ENCODE measurements around the gene NANS.
"Not testable (repeated sequence)": the region's sequence is repeated elsewhere in the genome, so short reads cannot be mapped to it uniquely, and the experiment has no call there.

The NANS gene

DNA sequence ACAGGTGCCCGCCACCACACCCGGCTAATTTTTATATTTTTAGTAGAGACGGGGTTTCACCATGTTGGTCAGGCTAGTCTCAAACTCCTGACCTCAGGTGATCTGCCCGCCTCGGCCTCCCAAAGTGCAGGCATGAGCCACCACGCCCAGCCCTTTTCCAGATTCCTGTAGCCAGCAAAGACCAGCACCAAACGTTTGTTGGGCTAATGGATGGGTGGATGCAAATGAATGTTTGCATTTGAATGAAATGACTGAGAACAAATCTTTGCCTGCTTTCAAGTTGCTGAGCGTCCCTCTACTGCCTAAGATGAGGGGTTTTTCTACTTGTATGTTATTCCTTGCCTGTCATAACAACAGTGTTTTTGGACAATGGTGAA lies 20.0 kb downstream of the NANS start:
- DNase-seq (ENCODE audit: low read depth, low spot score) = not testable (repeated sequence)

DNA sequence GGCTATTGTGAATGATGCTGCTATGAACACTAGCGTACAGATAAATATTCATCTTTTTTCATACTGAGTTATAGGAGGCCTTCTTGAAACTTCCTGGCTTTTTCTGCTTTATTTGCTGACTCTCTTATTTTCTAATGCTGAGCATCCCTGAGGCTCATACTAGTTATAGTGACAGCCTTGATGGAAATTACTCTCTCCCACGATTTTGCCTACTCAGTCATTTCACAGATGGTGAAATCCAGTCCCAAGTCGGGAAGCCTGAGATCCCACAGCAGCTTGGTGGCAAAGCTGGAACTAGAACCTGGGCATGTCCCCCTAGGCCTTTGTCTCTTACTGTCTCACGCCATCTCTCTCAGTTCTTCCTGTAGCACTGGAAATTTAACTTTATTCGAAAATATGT lies 22.4 kb downstream of the NANS start:
- DNase-seq (ENCODE audit: low read depth, low spot score) = no peak

DNA sequence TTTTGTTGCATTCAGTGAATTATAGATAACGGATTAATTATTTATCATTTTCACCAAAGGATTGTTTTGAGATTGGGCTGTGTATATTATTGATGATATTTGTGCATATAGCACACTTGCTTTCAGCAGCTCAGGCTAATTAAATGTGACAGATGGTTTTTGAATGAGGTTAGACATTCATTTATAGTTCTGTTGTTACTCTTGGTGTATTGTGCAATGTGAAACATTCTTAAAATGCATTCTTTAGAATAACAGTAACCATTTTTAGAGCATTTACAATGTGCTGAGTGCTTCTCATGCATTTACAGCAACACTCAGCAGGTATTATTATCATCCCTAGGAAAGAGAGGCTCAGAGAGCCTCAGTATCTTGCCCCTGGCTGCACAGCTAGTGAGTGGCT lies 23.8 kb downstream of the NANS start:
- DNase-seq (ENCODE audit: low read depth, low spot score) = no peak

DNA sequence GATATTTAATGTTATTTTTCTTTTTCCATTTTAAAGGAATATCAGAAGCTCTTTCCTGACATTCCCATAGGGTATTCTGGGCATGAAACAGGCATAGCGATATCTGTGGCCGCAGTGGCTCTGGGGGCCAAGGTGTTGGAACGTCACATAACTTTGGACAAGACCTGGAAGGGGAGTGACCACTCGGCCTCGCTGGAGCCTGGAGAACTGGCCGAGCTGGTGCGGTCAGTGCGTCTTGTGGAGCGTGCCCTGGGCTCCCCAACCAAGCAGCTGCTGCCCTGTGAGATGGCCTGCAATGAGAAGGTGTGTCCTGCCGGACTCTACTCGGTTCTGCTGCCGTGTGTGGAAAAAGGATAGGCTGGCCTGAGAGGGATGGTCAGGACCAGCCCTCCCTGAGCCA lies 24.2 kb downstream of the NANS start:
- no peak for DNase-seq (ENCODE audit: low read depth, low spot score)

DNA sequence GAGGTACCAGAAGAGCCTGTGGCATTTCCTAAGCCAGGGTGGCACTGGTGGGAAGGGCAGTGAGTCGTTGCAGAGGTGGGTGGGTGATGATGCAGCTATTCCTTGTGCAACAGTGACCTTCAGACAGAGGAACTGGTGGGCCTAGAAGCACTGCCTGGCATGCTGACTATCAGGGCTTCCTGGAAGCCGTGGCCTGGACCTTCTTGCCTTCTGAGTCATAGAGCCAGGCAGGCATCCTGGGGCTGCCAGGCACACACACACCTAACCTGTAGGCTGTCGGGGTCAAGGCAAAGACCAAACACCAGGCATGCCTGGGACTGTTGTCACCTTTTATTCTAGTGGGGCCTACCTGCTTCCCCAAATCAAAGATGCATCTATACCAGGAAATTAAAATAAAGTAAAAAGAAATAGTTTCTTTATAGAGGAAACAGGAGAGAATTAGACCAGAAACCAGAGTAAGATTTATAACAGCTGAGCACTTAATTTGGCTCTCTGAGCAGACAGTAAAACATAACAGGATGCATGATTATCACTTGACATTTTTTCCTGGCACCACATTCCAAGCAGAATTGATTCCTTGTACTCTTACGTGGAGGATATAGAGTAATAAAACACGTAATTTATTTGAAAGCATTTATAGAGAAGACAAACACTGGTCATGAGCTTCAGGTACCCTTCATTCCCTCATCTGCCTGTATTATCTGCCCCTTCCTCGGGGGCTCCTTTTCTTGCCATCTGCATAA lies 25.1 kb downstream of the NANS start:
- DNase-seq (ENCODE audit: low read depth, low spot score) = no peak

DNA sequence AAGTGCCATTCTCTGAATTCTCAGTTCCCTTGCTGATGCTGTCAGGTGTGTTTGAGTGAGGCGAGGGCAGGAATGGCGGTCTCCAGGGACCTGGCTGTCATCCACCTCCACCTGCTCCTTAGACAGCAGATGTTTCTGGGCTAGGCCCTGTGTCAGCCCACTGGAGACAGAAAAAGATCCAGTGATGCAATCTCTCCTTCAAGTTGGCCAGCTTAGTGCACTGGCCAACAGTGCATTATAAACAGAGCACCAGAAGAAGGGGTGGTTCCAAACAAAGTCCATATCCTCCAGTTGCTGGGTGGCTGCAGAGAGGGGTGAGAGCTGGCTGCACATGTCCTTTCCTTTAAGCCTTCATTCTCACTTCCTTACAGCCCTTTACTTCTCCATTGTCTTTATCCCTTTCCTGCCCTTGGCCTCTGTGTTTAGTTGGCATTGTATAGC lies 26.5 kb downstream of the NANS start:
- DNase-seq (ENCODE audit: low read depth, low spot score) = no peak

DNA sequence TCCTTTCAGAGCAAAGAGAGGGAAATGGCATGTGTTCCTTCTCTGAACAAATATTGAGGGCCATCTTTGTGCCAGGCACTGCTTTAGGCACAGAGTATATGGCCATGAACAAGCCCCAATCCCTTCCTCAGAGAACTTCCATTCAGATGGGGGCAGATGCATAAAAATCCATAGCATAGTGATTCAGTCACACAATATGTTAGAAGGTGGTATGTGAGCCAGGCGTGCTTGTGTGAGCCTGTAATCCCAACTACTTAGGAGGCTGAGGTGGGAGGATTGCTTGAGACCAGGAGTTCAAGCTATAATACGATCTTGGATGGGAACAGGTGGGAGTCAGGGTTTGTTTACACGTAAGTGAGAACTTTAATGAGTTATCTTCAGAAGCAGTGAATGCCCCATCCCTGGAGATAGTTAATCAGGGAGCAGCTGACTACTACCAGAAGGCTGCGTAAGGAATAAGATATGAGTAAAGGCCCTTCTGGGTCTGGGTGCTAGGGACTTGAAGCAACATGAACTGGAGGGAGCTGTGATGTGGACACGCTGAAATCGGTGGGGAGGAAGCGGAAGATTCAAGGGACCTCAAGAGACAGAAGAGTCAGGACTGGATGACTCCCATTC lies 27.1 kb downstream of the NANS start:
- no peak for DNase-seq (ENCODE audit: low read depth, low spot score)

DNA sequence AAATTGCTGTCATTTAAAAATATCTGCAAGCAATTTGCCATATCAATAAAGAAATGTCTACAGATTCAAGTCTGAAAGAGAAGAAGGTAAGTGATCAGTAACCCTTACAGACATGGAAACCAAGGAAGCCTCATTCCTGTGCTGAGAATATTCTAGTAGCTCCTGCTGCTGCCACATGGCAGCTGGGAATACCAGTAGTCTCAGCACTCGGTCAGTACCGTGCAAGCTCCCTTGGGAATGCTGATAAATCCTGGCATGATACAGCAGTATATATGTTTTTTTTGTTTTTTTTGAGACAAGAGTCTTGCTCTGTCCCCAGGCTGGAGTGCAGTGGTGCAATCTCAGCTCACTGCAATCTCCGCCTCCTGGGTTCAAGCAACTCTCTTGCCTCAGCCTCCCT lies 27.9 kb downstream of the NANS start:
- DNase-seq (ENCODE audit: low read depth, low spot score) = no peak

DNA sequence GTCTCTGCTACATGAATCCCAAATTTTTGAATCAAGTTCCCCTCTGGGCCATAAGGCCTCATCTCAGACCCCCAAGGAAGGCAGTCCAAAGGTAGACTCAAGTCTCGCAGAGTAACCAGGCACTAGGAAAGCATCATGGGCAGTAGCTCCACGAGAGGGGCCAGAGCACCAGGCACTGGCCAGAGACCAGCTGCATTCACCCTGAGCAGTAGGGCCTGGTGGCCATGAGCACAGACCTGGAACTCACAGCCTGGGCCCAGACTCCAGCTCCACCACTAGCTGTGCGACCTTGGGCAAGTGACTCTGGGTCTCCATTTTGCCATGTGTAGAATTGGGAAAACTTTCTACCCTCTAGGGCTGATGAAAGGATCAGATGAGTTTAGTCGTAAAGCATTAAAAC lies 28.5 kb downstream of the NANS start:
- DNase-seq (ENCODE audit: low read depth, low spot score) = no peak

DNA sequence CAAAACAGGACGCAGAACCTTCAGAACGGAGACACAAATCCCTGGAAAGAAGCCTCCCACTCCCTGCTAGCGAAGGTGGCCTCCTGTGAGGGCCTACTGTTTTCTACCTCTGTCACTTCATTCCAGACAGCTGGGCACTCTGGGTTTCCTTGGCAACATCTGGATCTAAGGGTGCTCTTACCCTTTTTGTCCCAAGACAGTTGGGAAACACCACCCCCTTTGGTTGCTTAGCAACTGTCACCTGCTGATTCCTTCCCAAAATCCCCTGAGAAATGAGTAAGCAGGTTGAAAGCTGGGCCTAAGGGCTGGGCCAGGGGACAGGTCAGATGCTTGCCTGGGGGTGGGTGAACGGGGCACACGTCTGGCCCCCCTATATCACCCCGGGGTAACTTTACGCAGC lies 29.4 kb downstream of the NANS start:
- no peak for DNase-seq (ENCODE audit: low read depth, low spot score)

DNA sequence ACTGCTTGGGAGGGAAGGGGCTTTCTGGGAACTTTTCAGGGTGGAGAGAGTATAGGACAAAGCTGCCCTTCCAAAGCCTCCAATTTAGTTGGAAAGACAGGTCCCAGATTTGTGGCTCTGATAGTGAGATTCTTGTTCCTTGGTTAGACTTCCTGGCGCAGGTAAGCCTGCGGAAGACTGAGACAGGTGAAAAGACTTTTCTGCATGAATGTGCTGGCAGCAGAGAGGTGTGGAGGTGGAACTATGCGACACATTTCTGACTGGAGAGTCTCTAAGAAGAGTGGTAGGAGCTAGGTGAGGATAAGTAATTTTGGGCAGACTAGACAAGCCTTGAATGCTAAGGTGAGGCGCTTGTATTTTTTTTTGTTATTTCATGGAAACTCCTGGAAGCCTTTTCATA lies 29.9 kb downstream of the NANS start:
- no peak for DNase-seq (ENCODE audit: low read depth, low spot score)

DNA sequence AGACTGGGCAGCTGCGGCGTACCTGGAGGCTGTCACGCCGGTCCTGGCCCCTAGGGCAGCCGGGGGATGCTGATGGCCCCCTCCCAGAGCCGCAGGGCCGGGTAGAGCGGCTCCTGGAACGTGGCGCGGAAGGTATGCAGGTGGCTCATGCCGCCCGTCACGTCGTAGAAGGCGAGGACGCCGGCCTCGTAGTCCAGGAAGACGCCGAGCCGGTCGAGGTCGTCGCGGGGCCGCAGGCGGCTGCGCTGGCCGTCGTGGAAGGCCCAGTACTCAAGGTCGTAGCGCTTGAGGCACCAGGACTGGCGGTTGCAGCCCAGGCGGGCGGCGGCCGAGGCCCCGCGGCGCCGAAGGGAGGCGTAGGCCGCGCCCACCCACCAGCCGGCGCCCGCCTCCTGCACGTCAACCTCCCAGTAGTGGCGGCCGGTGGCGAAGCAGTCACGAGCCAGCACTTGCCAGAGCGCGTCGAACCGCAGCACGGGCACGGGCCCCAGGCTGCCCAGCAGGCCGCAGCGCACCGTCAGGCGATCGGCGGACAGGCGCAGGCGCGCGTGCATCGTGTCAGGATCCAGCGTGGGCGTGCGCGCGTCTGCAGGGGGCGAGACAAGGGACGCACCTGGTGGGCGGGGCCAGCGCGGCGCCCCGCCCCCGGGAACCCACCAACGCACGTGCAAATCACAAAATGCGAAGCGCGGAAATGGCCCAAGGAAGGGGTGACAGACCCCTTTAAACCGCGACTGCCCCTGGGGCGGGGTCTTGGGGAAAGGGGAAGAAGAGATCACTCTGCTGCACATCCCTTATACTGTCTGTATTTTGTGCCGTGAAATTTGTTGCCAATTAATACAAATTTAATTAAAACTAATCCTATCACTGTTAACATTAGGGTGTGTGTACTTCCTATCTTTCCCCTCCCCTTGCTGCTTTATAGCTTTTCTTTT lies 31.2 kb downstream of the NANS start:
- no peak for DNase-seq (ENCODE audit: low read depth, low spot score)

DNA sequence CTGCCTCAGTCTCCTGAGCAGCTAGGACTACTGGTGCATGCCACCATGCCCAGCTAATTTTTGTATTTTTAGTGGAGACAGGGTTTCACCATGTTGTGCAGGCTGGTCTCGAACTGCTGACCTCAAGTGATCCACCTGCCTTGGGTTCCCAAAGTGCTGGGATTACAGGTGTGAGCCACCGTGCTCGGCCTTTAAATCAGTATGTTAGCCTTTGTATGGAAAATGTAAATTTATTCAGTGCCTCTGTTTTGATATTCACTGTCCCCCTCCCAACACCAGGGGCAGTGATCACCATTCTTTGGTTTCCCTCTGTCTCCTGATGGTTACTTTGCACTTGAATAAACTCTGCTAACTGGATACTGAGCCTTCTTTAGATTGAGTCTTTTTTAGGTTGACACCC lies 34.1 kb downstream of the NANS start:
- not testable (repeated sequence) for DNase-seq (ENCODE audit: low read depth, low spot score)

DNA sequence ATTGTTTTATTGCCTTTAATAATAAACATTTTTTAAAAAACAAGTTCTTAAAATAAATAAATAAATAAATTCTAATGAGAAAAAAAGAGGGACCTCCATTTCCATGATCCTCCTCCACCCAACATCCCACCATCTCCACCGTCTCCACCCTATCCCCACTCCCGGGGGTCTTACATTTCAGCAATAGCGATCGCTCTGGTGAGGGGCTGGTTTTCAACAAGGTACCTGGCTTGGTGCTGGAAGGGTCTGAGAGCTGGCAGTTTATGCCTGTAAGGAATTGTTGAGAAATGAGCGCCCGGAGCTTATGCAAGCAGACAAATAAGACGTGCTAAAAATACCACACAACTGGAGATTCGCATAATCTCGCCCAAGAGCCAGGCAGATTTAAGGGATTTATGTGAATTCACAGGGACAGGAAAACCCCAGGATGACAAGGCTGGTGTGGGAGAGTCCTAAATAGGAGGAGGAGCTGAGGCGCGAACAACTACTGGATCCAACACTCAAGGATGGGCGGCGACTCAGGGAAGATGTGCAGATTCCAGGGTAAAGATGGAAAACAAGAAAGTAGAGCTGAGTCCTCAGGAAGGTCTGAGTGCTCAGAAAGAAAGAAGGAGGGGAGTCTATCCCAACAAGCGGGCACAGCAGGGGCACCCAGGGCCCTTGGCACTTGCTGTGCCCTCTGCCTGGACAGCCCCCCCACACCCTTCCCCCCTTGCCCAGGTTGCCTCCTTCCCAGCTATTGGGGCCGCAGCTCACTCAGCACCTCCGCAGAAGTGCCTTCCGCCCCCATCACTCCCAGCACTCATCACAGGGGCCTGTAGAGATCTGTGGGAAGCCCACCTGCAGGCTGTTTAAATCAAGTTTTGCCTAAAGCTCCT lies 35.4 kb downstream of the NANS start:
- DNase-seq (ENCODE audit: low read depth, low spot score) = no peak

DNA sequence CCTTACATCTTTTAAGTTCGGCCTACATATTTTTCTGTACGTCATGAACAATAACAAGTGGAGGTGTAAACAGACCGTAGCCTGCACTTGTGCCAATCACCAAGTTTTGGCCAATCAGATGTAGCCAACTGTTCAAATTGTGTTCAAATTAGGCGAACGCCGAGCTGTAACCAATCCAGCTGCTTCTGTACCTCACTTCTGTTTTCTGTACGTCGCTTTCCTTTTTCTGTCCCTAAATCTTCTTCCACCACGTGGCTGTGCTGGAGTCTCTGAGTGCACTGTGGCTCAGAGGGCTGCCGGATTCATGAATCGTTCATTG lies 36.0 kb downstream of the NANS start:
- DNase-seq (ENCODE audit: low read depth, low spot score) = no peak

DNA sequence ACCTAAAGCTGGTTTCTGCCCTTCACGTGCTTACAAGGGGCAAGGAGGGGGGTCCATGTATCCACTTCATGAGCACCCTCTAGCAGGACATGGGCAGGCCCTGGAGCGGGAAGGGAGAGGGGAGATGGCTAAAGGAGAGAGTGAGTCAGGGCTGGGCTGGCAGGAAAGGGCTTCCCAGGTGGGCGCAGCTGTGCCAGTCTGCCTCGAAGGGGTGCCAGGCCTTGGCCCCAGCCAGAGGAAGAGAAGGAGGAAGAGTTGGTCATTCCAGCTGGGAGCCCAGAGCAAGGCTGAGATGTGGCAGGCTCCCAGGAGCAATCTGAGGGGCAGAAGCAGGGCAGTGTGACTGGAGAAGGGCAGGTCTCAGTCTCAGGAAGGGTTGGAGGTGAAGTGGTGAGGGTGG lies 37.8 kb downstream of the NANS start:
- DNase-seq (ENCODE audit: low read depth, low spot score) = no peak

DNA sequence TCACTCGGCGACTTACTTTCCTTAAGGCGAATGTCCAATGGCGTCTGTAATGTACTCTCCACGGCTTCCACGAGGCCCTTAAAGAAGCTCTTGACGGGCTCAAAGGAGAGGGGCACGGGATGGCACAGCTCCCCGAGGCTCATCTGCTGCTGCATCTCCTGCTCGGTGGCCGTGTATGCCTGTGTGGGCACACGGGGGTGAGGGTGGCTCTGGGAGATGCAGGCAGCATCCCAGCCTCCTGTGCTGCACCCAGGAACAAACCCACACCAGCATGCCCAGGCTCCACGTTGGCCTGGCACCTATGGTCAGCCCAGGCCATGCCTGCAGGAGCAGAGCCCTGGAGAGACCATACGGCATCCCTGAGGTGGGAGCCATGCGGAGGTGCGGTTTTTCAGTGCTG lies 38.3 kb downstream of the NANS start:
- no peak for DNase-seq (ENCODE audit: low read depth, low spot score)

DNA sequence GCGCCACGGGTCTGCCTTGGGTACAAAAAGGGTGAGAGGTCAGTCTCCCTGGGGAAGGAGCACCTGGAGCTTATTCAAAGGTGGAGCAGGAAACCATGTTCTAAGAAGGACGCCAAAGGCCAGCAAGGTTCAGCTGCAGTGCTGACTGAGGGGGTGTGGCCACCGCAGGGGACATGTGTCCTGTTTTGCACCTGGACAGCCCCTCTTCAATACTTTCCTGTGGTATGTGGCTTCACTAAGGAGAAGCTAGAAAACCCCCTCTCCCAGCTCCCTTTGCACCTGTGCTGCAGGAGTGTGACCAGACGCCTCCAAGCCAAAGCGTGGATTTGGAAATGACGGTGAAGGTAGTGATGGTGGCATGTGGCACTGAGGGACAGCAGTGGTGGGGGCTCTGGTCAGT lies 38.9 kb downstream of the NANS start:
- no peak for DNase-seq (ENCODE audit: low read depth, low spot score)

DNA sequence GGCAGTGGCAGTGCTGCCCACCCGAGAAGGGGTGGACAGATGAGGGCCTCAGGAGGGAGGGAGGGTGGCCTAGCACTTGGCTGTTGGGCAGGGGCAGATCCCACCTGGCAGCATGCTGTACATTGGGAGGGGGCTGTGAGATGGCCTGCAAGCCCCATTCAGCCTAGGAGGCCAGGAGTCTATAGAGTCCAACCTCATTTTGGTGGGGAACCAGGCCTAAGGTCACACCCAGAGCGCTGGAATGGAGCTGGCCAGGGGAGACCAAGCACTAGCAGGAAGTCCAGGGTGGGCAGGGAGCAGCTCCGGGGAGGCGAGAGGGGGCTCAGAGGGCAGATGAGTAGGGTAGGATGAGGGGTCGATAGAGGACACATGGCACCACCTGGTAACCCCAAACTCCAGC lies 39.6 kb downstream of the NANS start:
- DNase-seq (ENCODE audit: low read depth, low spot score) = no peak

DNA sequence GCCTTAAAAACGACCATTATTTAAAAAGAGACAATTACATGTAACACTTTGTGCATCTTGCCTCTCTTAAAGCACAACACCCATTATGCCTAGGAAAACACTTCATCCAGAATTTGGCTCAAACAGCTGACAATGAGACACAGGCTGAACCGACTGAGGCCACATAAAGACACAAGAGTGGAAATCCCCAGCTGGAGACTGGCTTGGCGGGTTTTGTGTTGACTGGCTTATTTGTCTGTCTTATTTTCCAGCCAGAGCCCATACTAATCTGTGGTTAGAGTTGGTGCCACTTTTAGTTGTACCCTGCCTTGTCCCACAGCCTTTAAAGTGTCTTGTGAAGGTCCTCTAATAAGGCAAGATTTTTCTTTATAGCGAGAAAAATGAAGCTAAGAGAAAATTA lies 41.3 kb downstream of the NANS start:
- DNase-seq (ENCODE audit: low read depth, low spot score) = no peak

DNA sequence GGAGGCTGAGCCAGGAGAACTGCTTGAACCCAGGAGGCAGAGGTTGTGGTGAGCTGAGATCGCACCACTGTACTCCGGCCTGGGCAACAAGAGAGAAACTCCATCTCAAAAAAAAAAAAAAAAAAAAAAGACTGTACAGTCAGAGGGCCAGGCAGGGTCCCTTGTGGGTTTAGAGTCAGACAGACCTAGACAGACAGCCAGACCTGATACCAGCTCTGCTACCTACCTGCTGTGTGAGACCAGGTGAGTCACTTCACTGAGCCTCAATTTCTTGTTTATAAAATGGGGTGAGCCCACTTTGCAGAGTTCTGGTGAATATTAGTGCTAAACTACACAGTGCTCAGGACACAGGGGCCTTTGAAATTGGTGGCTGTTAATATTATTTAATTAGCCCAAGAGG lies 42.8 kb downstream of the NANS start:
- DNase-seq (ENCODE audit: low read depth, low spot score) = no peak

DNA sequence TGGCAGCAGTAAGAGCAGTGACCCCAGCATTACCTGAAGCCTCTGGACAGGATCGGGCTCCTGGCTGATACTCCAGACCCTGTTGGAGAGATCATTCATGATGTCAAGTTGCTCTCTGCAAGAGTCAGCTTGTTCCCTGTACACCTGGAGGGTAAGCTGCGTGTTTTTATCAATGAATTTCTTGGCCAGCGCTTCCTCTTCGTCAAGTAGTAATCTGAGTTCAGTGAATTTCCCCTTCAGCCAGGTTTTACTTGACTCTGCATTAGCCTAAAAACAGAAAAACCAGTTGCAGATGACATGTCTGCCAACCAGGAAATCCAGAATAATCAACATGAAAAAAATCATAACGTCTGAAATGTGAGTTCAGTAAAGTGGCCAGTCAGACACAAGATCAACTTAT lies 43.4 kb downstream of the NANS start:
- no peak for DNase-seq (ENCODE audit: low read depth, low spot score)

All from smooth muscle cell of the brain vasculature (primary cell).